ENCODE data around the gene CBX5.
"Not testable (repeated sequence)": the region's sequence is repeated elsewhere in the genome, so short reads cannot be mapped to it uniquely, and the experiment has no call there.

CBX5 gene

GRCh38 chr12:54279632-54280467, at the start of gene CBX5:
Gene CBX5 (minus strand): TSS chr12:54280122. CDS start chr12:54257650, 22,472 bp downstream.
- peak; percentile 99 for DNase-seq

- DNase-seq: no peak
Observed at GRCh38 chr12:54328595-54329337, 48.8 kb upstream of the CBX5 start.

GRCh38 chr12:54325442-54326109, 45.7 kb upstream of the CBX5 start:
- not testable (repeated sequence) for DNase-seq

GRCh38 chr12:54324617-54325441, 44.9 kb upstream of the CBX5 start, which contains the start of gene COPZ1:
Gene COPZ1 (plus strand): TSS chr12:54325131. CDS start chr12:54325164, 33 bp downstream.
- peak; percentile 89 for DNase-seq

GRCh38 chr12:54321363-54321762, 41.4 kb upstream of the CBX5 start:
- DNase-seq: no peak

- DNase-seq: not testable (repeated sequence)
Observed at GRCh38 chr12:54312309-54312708, 32.4 kb upstream of the CBX5 start.

- DNase-seq: no peak
Observed at GRCh38 chr12:54311051-54311450, 31.1 kb upstream of the CBX5 start.

- DNase-seq: no peak
Observed at GRCh38 chr12:54306925-54307741, 27.2 kb upstream of the CBX5 start.

GRCh38 chr12:54304187-54304810, 24.4 kb upstream of the CBX5 start:
- no peak for DNase-seq

GRCh38 chr12:54303640-54304039, 23.7 kb upstream of the CBX5 start:
- DNase-seq: no peak

- no peak for DNase-seq
Observed at GRCh38 chr12:54301428-54302048, 21.6 kb upstream of the CBX5 start.

GRCh38 chr12:54300732-54301427, 21.0 kb upstream of the CBX5 start, which contains the start of gene NFE2:
Gene NFE2 (minus strand): TSS chr12:54301015. CDS start chr12:54295248, 5,767 bp downstream.
- peak; percentile 42 for DNase-seq

- DNase-seq: no peak
Observed at GRCh38 chr12:54300225-54300731, 20.4 kb upstream of the CBX5 start.

GRCh38 chr12:54299515-54300224, 19.7 kb upstream of the CBX5 start:
- no peak for DNase-seq

GRCh38 chr12:54298904-54299303, 19.0 kb upstream of the CBX5 start:
- DNase-seq: no peak

GRCh38 chr12:54296393-54297099, 16.6 kb upstream of the CBX5 start:
- DNase-seq: no peak

- DNase-seq: no peak
Observed at GRCh38 chr12:54294953-54295566, 15.1 kb upstream of the CBX5 start.
